H1 (cell line): ENCODE results near the gene CCDC12. TPM values are rescaled to one million over a fixed set of nuclear protein-coding genes. Genes with fewer than 3 reads are reported as not detected.

Source experiments
- CTCF ChIA-PET: fragments of 300-600 bp; sonication (Branson Sonifier 250); formaldehyde crosslinking; loops from one replicate; lab custom pipeline; 2021; ENCODE audit not compliant: partially characterized antibody; lab: Charles Lee
- POLR2A ChIA-PET: fragments of 300-600 bp; sonication (Branson Sonifier 250); formaldehyde crosslinking; loops from one replicate; lab custom pipeline; 2021; ENCODE audit warnings: inconsistent platforms; ENCODE audit not compliant: partially characterized antibody; lab: Charles Lee
- DNase-seq, 2 experiments: peaks; one replicate each; pipeline versions ENCODE4 v3.0.0 to v3.0.0-alpha.2; 2010 to 2022; ENCODE audit warnings: low spot score in 2 of 2, low read depth in 1 of 2, mixed read lengths in 1 of 2
- FAIRE-seq: peaks from 2 replicates; lab custom pipeline; 2011; peaks lifted over from hg19 to GRCh38; lab: Jason Lieb, UNC
- H2AFZ ChIP-seq: 2 replicates; pipeline ENCODE4 v1.8.1; 2012; ENCODE audit warnings: low read length, inconsistent platforms
- H2AK5ac ChIP-seq: 2 replicates; pipeline ENCODE4 v1.6.1; 2013; ENCODE audit warnings: low read depth, low read length
- H2BK120ac ChIP-seq: replicated peaks from 2 replicates; pipeline ENCODE3; 2013; ENCODE audit warnings: low read depth, low read length, inconsistent platforms
- H2BK12ac ChIP-seq: 2 replicates; pipeline ENCODE4 v1.6.1; 2013; ENCODE audit warnings: low read depth, low read length
- H2BK15ac ChIP-seq: 2 replicates; pipeline ENCODE4 v1.6.1; 2013; ENCODE audit warnings: low read length
- H2BK20ac ChIP-seq: 2 replicates; pipeline ENCODE4 v1.6.1; 2013; ENCODE audit warnings: low read length
- H2BK5ac ChIP-seq: 2 replicates; pipeline ENCODE4 v1.6.1; 2013; ENCODE audit warnings: low read depth, low read length
- H3K14ac ChIP-seq: 2 replicates; pipeline ENCODE4 v1.6.1; 2013; ENCODE audit warnings: inconsistent platforms; ENCODE audit not compliant: insufficient read length
- H3K18ac ChIP-seq: 2 replicates; pipeline ENCODE4 v1.6.1; 2013; ENCODE audit warnings: low read length; ENCODE audit errors: extremely low read depth
- H3K23ac ChIP-seq: 2 replicates; pipeline ENCODE4 v1.6.1; 2013; ENCODE audit warnings: inconsistent platforms; ENCODE audit not compliant: insufficient read length
- H3K23me2 ChIP-seq: 2 replicates; pipeline ENCODE4 v1.6.1; 2013; ENCODE audit warnings: low read depth, low read length
- H3K27ac ChIP-seq: 2 replicates; pipeline ENCODE4 v1.6.1; 2011; ENCODE audit warnings: low read depth, low read length, inconsistent platforms
- H3K27me3 ChIP-seq, 4 experiments: replicated peaks in 1 of 4; 1 replicate in 1 of 4; 2 replicates in 3 of 4; pipeline versions ENCODE4 v1.6.1 to v1.8.1; 2011 to 2013; ENCODE audit warnings: low read length in 3 of 4, mild to moderate bottlenecking in 3 of 4, inconsistent platforms in 2 of 4, mixed read lengths in 2 of 4, moderate library complexity in 1 of 4; ENCODE audit not compliant: control insufficient read depth in 3 of 4, insufficient read depth in 3 of 4; ENCODE audit errors: extremely low read depth in 1 of 4
- H3K36me3 ChIP-seq, 4 experiments: 2 replicates each; pipeline versions ENCODE4 v1.6.1 to v1.8.1; 2011 to 2013; ENCODE audit warnings: mild to moderate bottlenecking in 4 of 4, low read length in 3 of 4, moderate library complexity in 2 of 4, control low read depth in 1 of 4, inconsistent platforms in 1 of 4; ENCODE audit not compliant: insufficient read depth in 4 of 4, control insufficient read depth in 2 of 4
- H3K4ac ChIP-seq: replicated peaks from 2 replicates; pipeline ENCODE3; 2013; ENCODE audit warnings: low read length, low read depth, mixed read lengths, inconsistent platforms; ENCODE audit not compliant: insufficient read length
- H3K4me1 ChIP-seq, 4 experiments: replicated peaks in 1 of 4; 1 replicate in 1 of 4; 2 replicates in 3 of 4; pipeline versions ENCODE4 v1.6.1 to v1.8.1; 2011 to 2013; ENCODE audit warnings: low read length in 3 of 4, inconsistent platforms in 2 of 4, mixed read lengths in 1 of 4; ENCODE audit not compliant: insufficient read depth in 4 of 4, control insufficient read depth in 3 of 4
- H3K4me2 ChIP-seq, 2 experiments: 2 replicates each; pipeline versions ENCODE4 v1.6.1 to v1.8.1; 2011 to 2013; ENCODE audit warnings: low read depth in 2 of 2, low read length in 2 of 2, control low read depth in 1 of 2, inconsistent platforms in 1 of 2, mild to moderate bottlenecking in 1 of 2; ENCODE audit not compliant: insufficient read depth in 1 of 2
- H3K4me3 ChIP-seq, 4 experiments: fragments of 200-600, 300-600 bp in 1 of 4; sonication (generic), shearing (Covaris generic), sonication (Bioruptor Twin) in 1 of 4; 2 replicates each; pipeline versions ENCODE4 v1.5.1 to v1.8.1; 2011 to 2016; ENCODE audit warnings: low read length in 4 of 4, low read depth in 3 of 4, control low read depth in 2 of 4, inconsistent platforms in 2 of 4, mild to moderate bottlenecking in 2 of 4, mixed read lengths in 1 of 4, moderate library complexity in 1 of 4; ENCODE audit not compliant: insufficient read depth in 2 of 4; ENCODE audit errors: extremely low read depth in 1 of 4
- H3K56ac ChIP-seq: replicated peaks from 2 replicates; pipeline ENCODE3; 2013; ENCODE audit warnings: low read depth, mild to moderate bottlenecking, mixed read lengths, low read length, inconsistent platforms; ENCODE audit not compliant: insufficient read length
- H3K79me1 ChIP-seq: 2 replicates; pipeline ENCODE4 v1.6.1; 2013; ENCODE audit warnings: low read depth, low read length, control low read depth
- H3K79me2 ChIP-seq, 2 experiments: 2 replicates each; pipeline versions ENCODE4 v1.6.1 to v1.8.1; 2012 to 2013; ENCODE audit warnings: low read length in 2 of 2, mild to moderate bottlenecking in 2 of 2, inconsistent platforms in 1 of 2; ENCODE audit not compliant: insufficient read depth in 2 of 2, control insufficient read depth in 1 of 2
- H3K9ac ChIP-seq, 4 experiments: replicated peaks in 1 of 4; 1 replicate in 1 of 4; 2 replicates in 3 of 4; pipeline versions ENCODE4 v1.6.1 to v1.8.1; 2011 to 2013; ENCODE audit warnings: low read depth in 3 of 4, low read length in 3 of 4, control low read depth in 2 of 4, mild to moderate bottlenecking in 2 of 4, moderate library complexity in 2 of 4, inconsistent platforms in 1 of 4; ENCODE audit errors: extremely low read depth in 1 of 4
- H3K9me3 ChIP-seq, 2 experiments: 2 replicates each; pipeline versions ENCODE4 v1.6.1 to v1.8.1; 2012 to 2013; ENCODE audit warnings: mild to moderate bottlenecking in 2 of 2, moderate library complexity in 2 of 2, control low read depth in 1 of 2, inconsistent platforms in 1 of 2, low read depth in 1 of 2, low read length in 1 of 2, mixed read lengths in 1 of 2; ENCODE audit not compliant: insufficient read depth in 2 of 2
- H4K20me1 ChIP-seq, 2 experiments: replicated peaks in 1 of 2; 2 replicates each; pipeline versions ENCODE3 to v1.8.1; 2011 to 2013; ENCODE audit warnings: inconsistent platforms in 2 of 2, low read length in 2 of 2, mild to moderate bottlenecking in 1 of 2; ENCODE audit not compliant: insufficient read depth in 2 of 2, control insufficient read depth in 1 of 2
- H4K5ac ChIP-seq: 2 replicates; pipeline ENCODE4 v1.6.1; 2013; ENCODE audit warnings: low read length, low read depth, mixed read lengths, inconsistent platforms; ENCODE audit not compliant: insufficient read length
- H4K8ac ChIP-seq: 2 replicates; pipeline ENCODE4 v1.8.0; 2013; ENCODE audit warnings: mild to moderate bottlenecking, moderate library complexity, low read length, inconsistent platforms; ENCODE audit not compliant: insufficient read depth; ENCODE audit errors: extremely low read depth
- H4K91ac ChIP-seq: replicated peaks from 2 replicates; pipeline ENCODE3; 2013; ENCODE audit warnings: low read length, mixed read lengths, inconsistent platforms; ENCODE audit not compliant: insufficient read length
- CREB1 ChIP-seq: IDR thresholded peaks from 2 replicates; pipeline ENCODE4 v1.6.1; 2012; ENCODE audit warnings: inconsistent platforms
- EZH2 ChIP-seq: fragments of 200-600 bp; sonication (generic); IDR thresholded peaks from 2 replicates; pipeline ENCODE4 v1.7.1; 2012; ENCODE audit warnings: low read depth, mild to moderate bottlenecking, moderate library complexity, low read length, inconsistent platforms; ENCODE audit not compliant: severe bottlenecking
- NANOG ChIP-seq: IDR thresholded peaks from 2 replicates; pipeline ENCODE4 v1.6.1; 2011; ENCODE audit warnings: low read length, low read depth, mild to moderate bottlenecking, inconsistent platforms; ENCODE audit not compliant: insufficient read depth, poor library complexity, severe bottlenecking
- SAP30 ChIP-seq: fragments of 300-600 bp; sonication (generic); IDR thresholded peaks from 2 replicates; pipeline ENCODE4 v1.7.1; 2012; ENCODE audit warnings: low read length, moderate library complexity, mild to moderate bottlenecking, inconsistent platforms; ENCODE audit not compliant: insufficient read depth, insufficient replicate concordance
- SIX5 ChIP-seq: IDR thresholded peaks from 2 replicates; pipeline ENCODE4 v1.6.1; 2011; ENCODE audit warnings: mild to moderate bottlenecking, low read depth, low read length
- TBP ChIP-seq: IDR thresholded peaks from 2 replicates; pipeline ENCODE4 v1.6.1; 2011; ENCODE audit warnings: low read depth, low read length, improper control_type of control experiment
- YY1 ChIP-seq: IDR thresholded peaks from 2 replicates; pipeline ENCODE4 v1.6.1; 2011; ENCODE audit warnings: low read depth, mild to moderate bottlenecking, low read length
- WGBS, 2 experiments: shearing (Covaris generic) in 1 of 2; methylation state at CpG; one replicate each; pipeline versions ENCODE4 v1.1.6 to v1.1.7; 2013 to 2015; ENCODE audit warnings: low lambda C conversion rate in 2 of 2, mixed read lengths in 2 of 2, inconsistent platforms in 1 of 2, low coverage in 1 of 2, missing lambda C conversion rate in 1 of 2; ENCODE audit not compliant: insufficient replicate concordance in 2 of 2, insufficient coverage in 1 of 2, insufficient read length in 1 of 2; ENCODE audit errors: extremely low coverage in 1 of 2, missing lambda C conversion rate in 1 of 2; 5-methylcytosine and 5-hydroxymethylcytosine counted together
- polyA plus RNA-seq, 7 experiments: library from polyadenylated mRNA; depleted of rRNA in 3 of 7; stranded (reverse) in 5 of 7; unstranded in 2 of 7; fragments of >200 nt in 5 of 7; fragments of 200-250 nt in 2 of 7; gene quantifications; 1 replicate in 5 of 7; 2 replicates in 1 of 7; 4 replicates in 1 of 7; pipeline versions ENCODE4 v1.2.1 to v1.2.3, GENCODE V29; 2011 to 2013; ENCODE audit warnings: missing spikeins in 2 of 7, mixed read lengths in 2 of 7
- total RNA-seq: library from RNA; stranded (reverse); fragmentation: NEBNext Ultra II Directional; extraction: Animal tissue kit (Norgen Biotek cat#: 25700); gene quantifications from 2 replicates; pipeline ENCODE4 v1.2.1, GENCODE V29; 2021

Gene CCDC12
- total and polyA plus RNA-seq, 2 of the 8 experiments (the other 6 are each of a cell fraction or from before 2014, with no cell fraction given), result 29.5 to 41.3 TPM

DNA sequence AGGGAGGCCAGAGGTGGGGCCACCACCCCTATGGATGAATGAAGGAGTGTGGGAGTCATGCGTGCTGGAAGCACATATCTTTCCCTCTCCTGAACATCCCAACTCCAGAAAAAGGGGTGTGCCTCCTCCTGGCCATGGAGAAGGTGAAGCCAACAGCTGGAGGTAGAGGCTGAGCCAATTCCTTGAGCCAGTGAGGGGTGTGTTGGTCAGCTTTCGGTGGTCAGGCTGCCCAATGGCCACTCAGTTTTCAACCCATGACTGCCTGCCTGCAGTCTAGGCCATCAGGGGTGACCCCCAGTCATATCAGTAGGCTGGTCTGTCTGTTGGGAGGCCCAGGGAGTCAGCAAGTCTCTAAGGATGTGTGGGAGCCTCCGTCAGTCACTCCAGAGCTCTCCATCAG is 85.4 kb downstream of the CCDC12 start:
- Histone ChIP-seq H3K79me2 (no peaks in the 10 kb centered on the region), H4K91ac (no peak overlapping the region), H3K23me2 (peaks cover 4% of the 10 kb centered on the region; the same call in 1 of the 2 replicates), H3K23ac (no peak overlapping the region), H3K4me3 (no peak overlapping the region), H4K20me1 (peaks cover 0 to 5% of the 10 kb centered on the region in 2 experiments), H2BK5ac (no peak overlapping the region), H3K79me1 (no peaks in the 10 kb centered on the region), H3K18ac (no peak overlapping the region), H3K4me2 (no peak overlapping the region; a peak in 1 of 4 replicates), H2BK20ac (0 out of 2 replicates have a peak overlapping the region, but pooled peaks have one; percentile 1), H3K56ac (no peak overlapping the region), H3K14ac (no peak overlapping the region), H3K4me1 (peaks cover 4 to 22% (median 17%) of the 10 kb centered on the region in 4 experiments), H2AK5ac (peak overlapping the region; percentile 94; the same call in 1 of the 2 replicates), H2BK15ac (no peak overlapping the region), H2BK12ac (peak overlapping the region; percentile 84; the same call in 1 of the 2 replicates), H3K27me3 (peaks cover 15 to 70% (median 52%) of the 10 kb centered on the region in 4 experiments), H4K8ac (no peak overlapping the region), H3K27ac (no peak overlapping the region), H3K36me3 (no peaks in the 10 kb centered on the region), H2BK120ac (no peak overlapping the region), H3K9me3 (no peaks in the 10 kb centered on the region), H4K5ac (no peak overlapping the region), H2AFZ (no peak overlapping the region), H3K4ac (no peak overlapping the region), H3K9ac (no peak overlapping the region)
- 83% methylated on average over 3 of the region's 3 CpGs; no CpG with 5 or more reads in 1 of the 2 experiments for WGBS, 2 experiments
- FAIRE-seq (no peak), DNase-seq (no peak)
- ChIA-PET POLR2A (interaction anchor here (1.2 kb wide), 1 partner anchor 9 kb away, joined by 4 read pairs; no protein-coding TSS in a partner anchor), CTCF (interaction anchor here (0.9 to 13.3 kb wide), 10 partner anchors 9 to 196 kb away, joined by 3 to 91 read pairs (median 8); partner anchors contain the start of gene PTH1R)
- no peak for TF ChIP-seq SIX5
- TF ChIP-seq SAP30, result no peak
- no peak for TF ChIP-seq TBP
- TF ChIP-seq CREB1, result no peak
- no peak for TF ChIP-seq EZH2
- TF ChIP-seq NANOG, result no peak
- TF ChIP-seq YY1, result no peak
